NCI-H187 (cell line): ENCODE results near the gene COG2.

Source experiments
- DNase-seq, 2 experiments: peaks; one replicate each; lab custom pipeline; 2025; lab: John Stamatoyannopoulos, UW

The COG2 gene

DNA sequence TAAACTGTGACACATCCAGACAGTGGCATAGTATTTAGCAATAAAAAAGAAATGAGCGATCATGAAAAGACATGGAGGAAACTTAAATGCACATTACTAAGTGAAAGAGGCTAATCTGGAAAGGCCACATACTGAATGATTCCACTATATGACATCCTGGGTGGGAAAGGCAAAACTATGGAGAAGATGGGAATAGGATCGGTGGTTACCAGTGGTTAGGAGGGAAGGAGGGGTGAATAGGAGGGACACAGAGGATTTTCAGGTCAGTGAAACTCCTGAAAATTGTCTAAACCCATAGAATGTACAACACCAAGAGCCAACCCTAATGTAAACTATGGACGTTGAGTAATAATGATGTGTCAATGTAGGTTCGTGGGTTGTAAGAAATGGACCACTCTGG is 57.9 kb downstream of the COG2 start:
- no peak for DNase-seq

DNA sequence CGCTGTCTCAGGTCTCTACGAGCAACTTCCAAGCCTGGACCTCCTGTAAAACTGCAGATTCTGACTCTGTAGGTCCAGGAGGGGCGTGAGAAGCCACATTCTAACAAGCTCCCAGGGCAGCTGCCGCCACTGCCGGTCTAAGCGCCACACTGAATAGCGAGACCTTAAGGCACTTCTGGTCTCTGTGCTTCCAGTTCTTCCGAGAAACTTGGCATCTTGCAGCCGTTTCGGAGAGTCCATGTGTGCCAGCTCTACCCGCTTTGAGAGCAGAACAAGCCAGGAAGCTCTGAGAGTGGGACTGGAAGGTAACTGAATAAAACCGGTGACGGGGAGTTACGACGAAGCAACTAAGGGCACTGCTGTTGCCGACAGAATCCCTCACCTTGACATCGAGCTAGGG is 59.2 kb downstream of the COG2 start:
- no peak for DNase-seq

DNA sequence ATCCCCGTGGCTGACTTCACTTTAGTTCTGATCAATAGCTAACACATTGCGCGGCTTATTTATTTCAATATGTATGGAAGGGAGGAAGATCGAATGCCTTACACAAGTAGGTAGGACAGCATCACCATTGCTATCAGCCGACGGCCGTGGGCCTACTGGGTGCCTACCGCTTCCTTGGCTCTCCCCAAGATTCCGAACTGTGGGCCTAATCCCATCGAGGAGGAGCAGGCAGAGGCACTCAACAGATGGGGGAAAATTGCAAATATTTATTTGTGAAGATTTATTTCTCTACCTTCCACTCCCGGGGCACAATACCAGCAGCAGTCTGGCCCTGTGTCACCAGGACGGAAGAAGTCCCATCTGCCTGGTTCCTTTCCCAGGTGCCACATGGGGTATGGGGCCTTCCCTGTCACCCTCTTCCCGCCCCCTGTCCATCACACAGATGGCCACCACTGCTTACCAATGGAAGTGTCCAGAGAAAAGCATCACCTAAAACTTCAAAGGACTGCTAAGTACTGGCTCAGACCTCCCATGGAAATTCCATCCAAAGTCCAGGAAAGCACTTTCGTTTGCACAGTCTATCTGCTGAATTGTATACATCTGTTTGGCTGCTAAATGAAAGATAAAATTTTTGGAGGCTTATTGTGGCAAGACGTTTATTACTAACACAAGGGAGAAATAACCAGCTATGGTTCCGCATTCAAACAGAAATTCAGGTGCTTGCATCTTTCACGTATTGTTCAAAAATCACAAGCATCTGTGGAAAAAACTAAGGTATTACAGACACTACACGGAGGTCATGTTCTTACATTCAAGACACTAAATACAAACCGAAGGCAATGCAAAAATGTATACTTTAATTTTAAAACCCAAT is 59.9 kb downstream of the COG2 start:
- DNase-seq: no peak

DNA sequence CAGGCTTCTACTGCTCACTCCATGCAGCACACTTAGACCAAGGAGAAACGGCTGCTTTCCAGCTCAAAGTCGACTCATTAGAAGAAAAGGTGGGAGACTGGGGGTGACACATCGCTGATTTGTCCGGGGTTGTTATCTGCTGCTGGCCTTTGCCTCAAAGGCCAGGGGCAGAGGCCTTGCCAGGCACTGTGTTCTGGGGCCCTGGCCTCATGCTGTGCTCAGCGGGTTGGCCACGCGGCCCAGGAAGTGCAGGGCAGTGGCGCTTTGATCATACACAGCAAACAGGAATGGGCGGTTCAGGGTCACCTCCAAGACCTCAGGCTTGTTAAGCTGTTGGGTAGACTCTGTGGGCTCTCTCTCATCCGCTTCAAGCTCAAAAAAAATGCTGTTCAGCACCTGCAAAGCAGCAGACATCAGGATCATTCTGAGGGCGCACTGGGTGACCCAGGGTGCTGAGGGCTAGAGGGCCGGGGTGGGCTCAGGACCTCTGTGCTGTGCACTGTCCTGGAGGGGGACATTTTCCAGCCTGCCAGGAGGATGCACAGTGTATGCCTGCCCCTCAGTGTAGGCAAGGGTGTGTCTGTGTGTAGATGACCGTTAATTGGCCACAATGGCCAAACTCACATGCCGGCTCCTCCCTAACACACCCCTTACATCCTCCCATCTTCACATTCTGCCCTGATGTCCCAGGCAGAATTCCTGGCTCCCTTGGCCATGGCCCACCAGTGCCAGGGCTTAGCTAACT is 60.8 kb downstream of the COG2 start:
- DNase-seq: no peak

DNA sequence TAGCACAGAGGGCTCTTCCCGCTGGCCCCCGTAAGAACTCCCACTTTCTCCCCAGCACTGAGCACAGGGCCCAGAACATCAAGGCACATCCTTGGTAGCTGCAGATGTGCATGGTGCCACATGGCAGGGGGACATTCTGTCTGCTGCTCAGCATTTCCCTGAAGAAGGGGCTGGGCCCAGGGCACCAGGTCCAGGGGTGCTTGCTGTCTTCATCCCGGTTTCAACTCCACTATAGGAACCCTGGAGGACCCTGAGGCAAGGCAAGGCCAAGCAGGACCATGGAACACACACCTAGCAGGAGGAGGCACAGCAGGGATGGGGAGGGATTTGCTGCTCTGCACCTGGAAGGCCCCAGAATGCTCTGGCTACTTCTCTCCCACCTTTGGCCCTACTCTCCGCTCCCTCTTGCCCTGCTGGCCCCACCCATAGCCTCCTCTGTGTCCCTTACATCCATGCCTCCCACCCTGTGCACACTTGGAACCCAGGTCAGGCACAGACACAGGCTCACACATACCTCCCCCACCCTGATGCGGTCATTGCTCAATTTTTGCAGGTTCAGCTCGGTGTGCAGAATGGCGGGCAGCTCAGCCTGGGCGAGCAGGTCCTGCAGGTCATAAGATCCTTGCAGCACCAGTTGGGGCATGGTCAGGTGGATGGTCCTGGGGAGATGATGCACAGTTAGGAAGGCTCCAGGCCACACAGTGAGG is 61.6 kb downstream of the COG2 start:
- no peak for DNase-seq

DNA sequence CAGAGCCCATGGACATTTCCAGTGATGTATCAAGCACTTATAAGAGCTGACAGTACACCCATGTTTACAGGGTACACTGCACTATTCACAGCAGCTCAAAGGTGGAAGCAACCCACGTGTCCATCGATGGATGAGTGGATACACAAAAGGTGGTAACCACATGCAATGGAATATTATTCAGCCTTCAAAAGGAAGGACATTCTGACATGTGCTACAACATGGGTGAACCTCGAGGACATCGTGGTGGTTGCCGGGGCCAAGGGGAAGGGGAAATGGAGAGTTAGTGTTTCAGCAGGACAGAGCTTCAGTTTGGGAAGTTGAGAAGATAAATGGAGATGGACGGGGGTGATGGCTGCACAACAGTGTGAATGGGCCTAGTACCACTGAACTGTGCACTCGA is 62.5 kb downstream of the COG2 start:
- DNase-seq: no peak

DNA sequence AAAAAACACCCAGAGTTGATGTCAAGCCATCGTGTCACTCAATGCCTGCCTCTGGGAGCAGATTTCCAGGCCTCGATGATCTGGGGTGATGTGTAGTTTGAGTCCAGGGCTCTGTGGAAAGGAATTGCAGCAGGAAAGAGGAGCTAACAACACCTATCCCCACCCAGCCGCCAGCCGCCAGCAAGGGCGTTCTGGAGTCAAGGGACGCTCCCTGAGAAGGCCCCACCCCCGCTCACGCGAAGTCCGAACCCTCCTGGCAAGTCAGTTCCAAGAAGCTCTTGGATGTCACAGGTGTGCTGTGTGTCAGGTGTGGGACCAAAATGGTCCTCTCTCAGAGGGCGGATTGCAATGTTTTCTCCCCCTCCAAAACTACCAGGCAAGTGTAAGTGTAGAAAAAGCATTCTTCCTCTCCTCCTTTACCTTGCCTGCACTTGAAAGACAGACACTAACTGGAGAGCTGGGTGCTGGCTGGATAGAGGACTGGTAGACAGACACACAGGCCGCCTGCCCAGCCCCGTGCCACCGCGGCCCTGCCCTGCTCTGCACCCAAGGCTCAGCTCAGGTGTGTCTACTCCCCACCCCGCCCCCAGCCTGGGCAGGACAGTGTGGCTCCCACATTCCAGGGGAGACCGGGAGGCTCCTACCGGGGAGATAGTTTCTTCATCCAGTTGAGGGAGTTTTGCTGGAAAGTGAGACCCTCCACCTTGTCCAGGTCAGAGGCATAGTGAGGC is 63.2 kb downstream of the COG2 start:
- DNase-seq: no peak

DNA sequence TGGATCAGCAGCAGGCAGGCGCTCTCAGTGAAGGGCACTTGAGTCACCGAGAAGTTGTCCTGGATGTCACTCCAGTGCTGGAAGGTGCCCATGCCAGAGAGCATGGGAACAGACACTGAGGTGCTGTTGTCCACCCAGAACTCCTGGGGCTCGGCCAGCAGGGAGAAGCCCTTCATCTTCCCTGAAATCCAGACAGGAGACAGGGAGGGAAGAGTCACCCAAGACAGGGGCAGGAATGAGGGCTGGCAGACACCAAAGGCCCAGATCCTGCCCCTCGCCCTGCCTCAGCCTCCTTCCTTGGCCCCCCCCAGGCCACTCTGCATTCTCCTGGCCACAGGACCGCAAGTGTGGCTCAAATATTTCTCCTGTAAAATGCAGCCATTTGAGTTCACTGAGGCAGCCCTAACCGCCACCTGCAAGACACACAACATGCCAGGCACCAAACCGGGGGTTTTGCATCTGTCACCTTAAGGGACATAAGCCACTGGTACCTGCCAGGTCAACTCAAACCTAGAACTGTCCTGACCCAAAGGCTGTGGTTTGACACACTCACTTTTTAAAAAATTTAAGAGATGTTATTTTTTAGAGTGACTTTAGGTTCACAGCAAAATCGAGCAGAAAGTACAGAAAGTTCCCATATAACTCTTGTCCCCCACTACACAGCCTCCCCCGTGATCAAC is 63.9 kb downstream of the COG2 start:
- DNase-seq: no peak

DNA sequence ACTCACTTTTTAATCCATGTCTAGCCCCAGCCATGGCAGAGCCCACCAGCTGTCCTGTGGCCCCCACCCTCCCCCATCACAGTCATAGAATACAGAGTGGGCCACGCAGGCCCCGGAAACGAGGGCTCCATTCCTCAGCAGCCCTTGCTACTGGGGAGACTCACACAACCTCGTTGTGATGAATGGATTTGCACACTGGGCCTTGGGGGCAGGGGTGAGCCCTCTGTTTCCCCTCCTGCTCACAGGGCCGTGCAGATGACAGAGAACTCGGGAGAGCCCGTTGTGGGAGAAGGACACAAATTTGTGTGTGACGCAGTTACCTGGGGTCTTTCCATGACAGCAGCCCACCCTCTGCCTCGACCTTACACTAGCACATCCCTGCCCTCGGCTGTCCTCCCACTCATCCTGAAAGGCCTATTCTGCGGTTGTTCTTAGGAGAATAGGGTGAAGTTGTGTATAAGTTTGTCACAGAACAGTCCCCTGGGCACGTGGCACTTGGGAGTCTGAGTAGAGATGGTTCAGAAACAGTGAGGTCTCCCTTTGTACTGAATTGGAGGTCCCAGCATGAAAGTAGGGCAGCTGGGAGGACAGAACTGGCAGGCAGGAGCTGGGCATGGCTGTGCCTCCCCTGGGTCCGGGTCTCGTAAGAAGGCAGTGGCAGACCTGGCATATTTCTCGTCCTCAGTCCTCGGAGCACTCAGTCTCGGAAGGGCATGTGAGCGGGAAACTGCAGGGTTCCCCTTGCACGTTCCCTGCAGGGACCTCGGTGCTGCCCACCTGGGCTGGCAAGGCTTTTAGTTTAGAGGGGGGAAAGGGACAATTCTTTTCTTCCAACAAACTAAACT is 64.8 kb downstream of the COG2 start:
- no peak for DNase-seq

DNA sequence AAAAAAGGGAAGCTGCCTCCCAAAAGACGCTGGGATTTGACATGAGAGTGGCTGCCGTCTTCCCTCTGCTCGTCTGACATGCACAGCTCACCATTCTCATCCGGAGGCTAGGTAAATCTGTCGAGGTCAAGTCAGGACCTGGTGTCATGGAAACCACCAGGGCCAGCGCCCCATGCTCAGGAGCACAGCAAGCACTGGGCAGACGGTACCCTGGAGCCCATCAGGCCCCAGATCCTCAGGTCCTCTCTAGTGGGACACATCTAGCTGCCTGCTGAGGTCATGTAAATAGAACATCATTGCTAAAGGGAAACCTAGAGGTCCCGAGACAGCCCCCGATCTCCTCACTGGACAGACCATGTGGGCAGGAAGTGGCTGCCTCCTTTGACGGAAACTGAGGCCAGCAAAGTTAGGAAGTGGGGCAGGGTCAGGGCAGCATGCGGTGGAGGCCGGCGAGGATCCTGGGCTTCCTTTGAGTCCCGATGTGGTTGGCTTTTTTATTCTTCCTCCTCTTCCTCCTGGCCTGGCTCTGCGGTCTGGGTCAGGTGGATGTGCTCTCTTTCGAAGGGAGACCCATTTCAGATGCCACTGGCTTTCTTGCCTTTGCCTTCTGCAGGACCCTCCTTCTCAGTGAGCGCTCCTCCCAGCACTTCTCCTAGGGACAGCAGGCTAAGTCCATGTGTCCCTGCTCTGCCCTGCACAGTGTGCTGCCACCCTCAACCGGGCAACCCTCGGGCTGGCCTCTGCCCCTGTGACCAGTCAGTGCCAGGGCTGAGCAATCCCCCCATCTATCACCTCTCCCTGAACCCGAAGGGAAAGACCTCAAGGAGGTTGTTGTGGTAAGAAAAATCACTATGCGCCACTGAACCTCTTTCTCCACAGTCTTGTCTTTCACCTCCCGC is 65.7 kb downstream of the COG2 start:
- no peak for DNase-seq

DNA sequence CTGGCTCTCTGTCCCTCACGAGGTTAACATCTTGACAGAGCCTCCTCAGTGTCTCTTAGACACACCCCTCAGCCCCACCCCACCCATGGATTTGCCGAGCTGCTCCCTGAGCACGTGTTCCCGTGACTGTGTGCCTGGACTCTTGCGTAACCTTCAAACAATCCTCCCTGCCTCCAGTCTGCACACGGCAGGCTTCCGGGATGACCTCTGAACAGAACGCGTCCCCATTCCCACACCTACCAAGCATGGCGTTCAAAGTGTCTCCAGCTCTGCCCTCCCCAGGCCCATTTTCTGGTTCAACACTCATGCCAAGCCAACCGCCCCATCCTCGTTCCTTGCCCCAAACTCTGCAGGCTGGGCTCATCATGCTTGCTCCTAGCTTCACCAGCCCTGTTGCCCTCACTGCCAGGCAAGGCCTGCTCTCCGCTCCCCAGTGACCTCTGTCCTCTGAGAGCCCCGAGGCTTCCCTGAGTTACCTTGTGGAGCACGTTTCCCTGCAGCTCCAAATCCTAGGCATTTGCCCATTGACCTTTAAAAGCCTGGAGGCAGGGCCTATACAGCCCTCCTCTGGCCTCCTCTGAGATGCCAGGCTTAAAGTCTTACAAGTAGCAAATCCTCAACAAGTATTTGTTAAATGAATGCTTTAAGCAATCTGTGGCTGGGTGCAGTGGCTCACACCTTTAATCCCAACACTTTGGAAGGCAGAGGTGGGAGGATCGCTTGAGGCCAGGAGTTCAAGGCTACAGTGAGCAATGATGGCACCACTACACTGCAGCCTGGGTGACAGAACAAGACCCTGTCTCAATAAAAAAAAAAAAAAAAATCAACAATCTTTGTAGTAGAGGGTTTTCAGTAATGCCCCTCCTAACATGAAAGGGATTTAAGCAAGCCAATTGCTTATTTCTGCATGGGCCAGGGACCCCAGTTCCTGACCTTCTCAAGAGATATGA is 66.6 kb downstream of the COG2 start:
- DNase-seq: no peak

DNA sequence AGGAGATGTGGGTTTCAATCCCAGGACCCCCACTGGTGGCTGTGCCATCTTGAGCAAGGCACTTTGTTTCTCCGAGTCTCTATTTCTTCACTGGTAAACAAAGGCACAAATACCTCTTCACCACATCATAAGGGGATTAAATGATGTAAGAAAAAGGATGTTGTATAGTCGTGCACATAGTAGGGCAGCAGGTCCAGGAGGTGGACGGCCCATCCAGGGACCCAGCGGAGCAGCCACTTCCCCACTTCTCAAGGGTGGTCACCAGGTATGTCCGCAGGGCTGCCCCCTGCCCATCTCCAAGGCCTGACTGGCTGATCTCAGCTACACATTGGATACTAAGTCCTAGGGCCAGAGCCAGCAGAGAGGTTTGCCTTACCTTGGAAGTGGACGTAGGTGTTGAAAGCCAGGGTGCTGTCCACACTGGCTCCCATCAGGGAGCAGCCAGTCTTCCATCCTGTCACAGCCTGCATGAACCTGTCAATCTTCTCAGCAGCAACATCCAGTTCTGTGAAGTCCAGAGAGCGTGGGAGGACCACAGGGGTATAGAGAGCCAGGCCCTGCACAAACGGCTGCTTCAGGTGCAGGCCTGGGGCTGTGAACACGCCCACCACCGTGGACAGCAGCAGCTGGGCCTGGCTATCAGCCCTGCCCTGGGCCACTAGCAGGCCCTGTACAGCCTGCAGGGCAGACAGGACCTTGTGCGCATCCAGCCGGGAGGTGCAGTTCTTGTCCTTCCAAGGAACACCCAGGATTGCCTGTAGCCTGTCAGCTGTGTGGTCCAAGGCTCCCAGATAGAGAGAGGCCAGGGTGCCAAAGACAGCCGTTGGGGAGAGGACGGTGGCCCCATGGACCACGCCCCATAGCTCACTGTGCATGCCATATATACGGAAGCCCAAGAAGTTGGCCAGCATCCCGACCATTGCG is 67.6 kb downstream of the COG2 start:
- no peak for DNase-seq

DNA sequence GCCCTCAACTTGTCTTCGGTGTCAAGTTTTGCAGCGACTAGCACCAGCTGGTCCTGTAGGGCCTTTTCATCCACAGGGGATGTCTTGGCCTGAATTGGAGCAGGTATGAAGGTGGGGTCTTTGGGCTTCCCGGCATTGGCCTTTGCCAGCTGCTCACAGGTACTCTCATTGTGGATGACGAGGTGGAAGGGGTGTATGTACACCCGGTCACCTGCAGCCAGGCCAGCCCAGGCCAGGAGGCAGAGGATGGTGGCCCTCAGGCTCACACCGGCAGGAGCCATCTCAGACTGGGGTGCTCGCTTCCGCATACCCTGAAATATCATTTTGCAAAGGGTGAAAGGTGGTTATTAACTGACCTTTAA is 68.2 kb downstream of the COG2 start:
- no peak for DNase-seq

DNA sequence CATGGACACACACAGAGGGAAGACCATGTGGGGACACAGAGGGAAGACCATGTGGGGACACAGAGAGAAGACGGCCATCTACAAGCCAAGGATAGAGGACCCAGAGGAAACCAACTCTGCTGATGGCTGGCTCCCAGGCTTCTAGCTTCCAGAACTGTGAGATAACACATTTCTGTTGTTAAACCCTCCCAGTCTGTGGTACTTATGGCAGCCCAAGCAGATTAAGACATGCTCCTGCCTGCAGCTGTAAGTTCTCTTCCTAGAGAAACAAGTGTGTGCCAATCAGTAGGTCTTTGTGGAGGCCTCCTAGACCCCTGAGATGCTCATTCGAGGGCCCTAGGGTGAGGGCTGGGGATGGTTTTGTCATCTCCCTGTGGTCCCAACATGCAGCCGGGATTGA is 69.0 kb downstream of the COG2 start:
- no peak for DNase-seq

DNA sequence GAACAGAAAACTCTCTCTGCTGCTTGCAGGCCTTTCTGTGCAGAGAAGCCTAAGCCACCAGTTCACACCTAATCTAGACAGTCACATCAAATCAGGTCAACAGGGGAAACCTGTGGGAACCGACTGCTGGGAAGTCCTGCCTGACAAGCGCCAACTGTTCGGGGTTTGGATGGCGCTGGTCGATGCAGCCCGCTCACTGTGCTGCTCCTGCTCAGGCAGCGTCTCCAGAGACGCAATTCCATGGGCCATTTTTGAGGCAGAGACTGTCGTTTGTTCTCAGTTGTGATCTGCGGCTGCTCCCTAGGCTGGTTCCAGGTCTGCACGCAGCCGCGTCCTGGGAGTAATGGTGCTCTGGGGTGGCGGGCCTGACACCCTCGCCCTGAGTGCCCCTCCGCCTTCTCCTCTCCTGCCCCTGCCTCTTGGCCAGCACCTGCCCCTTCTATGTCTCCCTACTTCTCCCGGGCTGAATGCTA is 70.2 kb downstream of the COG2 start:
- DNase-seq: no peak

DNA sequence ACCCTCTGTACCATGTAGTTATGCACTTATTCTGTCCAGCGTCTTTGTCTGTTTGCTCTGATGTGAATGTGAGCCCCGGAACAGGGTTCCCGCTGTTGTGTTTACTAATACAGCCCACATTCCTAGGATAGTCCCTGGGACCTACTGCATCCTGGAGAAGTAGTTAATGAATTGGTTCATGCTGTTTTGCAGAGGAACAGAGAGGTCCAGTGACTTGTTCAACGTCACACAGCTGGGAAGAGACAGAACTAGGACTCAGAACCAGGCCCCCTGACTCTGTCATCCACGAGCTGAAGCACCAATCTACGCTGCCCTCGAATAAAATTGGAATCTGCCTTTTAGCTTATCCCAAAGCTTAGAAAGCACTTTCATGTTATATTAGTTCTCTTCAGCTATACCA is 70.9 kb downstream of the COG2 start:
- DNase-seq: no peak

DNA sequence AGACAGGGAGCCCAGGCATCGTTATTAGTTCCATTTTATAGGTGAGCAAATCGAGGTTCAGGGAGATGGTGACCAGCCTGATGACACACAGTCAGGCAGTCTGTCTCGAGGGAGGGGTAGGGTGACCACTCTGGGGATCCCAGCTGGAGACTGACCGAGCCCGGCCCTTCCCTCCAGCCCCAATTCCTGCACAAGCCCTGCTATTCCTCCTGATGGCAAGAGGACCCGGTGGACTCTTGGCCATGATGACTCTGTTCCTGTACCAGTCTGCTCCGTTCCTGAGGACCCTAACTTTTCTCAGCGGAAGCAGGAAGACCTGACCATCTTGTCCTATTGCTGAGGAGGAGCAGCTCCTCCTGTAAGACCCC is 71.2 kb downstream of the COG2 start:
- DNase-seq: no peak
